Measurements from ENCODE around the gene RBCK1.
"Not testable (repeated sequence)": the region's sequence is repeated elsewhere in the genome, so short reads cannot be mapped to it uniquely, and the experiment has no call there.

RBCK1 gene

GRCh38 chr20:376750-377149 is 31.3 kb upstream of the RBCK1 start:
- no peak for DNase-seq

GRCh38 chr20:377578-377977 is 30.5 kb upstream of the RBCK1 start:
- DNase-seq, result not testable (repeated sequence)

- no peak for DNase-seq
Observed at GRCh38 chr20:378961-379336, 29.1 kb upstream of the RBCK1 start.

GRCh38 chr20:380763-381580 is 27.1 kb upstream of the RBCK1 start:
- peak; percentile 22 for DNase-seq

- DNase-seq, result no peak
Observed at GRCh38 chr20:381581-382290, 26.4 kb upstream of the RBCK1 start.

GRCh38 chr20:382291-383115 is 25.6 kb upstream of the RBCK1 start:
- DNase-seq, result no peak

- no peak for DNase-seq
Observed at GRCh38 chr20:383889-384288, 24.2 kb upstream of the RBCK1 start.

- DNase-seq, result no peak
Observed at GRCh38 chr20:384723-385122, 23.4 kb upstream of the RBCK1 start.

GRCh38 chr20:385448-385847 is 22.7 kb upstream of the RBCK1 start:
- DNase-seq, result no peak

GRCh38 chr20:386634-387033 is 21.5 kb upstream of the RBCK1 start:
- not testable (repeated sequence) for DNase-seq

- DNase-seq, result no peak
Observed at GRCh38 chr20:387520-387919, 20.6 kb upstream of the RBCK1 start.

GRCh38 chr20:388034-388994 is 19.8 kb upstream of the RBCK1 start:
- no peak for DNase-seq

- DNase-seq, result no peak
Observed at GRCh38 chr20:389220-389619, 18.9 kb upstream of the RBCK1 start.

- DNase-seq, result no peak
Observed at GRCh38 chr20:391041-391711, 16.9 kb upstream of the RBCK1 start.

GRCh38 chr20:393296-393695 is 14.8 kb upstream of the RBCK1 start:
- DNase-seq, result not testable (repeated sequence)

- DNase-seq, result no peak
Observed at GRCh38 chr20:396252-396618, 11.9 kb upstream of the RBCK1 start.

GRCh38 chr20:396619-397431 is 11.3 kb upstream of the RBCK1 start:
- no peak for DNase-seq

GRCh38 chr20:397432-398237 is 10.5 kb upstream of the RBCK1 start:
- DNase-seq, result no peak

GRCh38 chr20:399182-399707 is 8.9 kb upstream of the RBCK1 start:
- no peak for DNase-seq

GRCh38 chr20:400128-400453 is 8.0 kb upstream of the RBCK1 start:
- DNase-seq, result no peak
